Measurements from ENCODE around the gene PKP4. TPM values are rescaled to one million over a fixed set of nuclear protein-coding genes. Genes with fewer than 3 reads are reported as not detected.

PKP4 gene
- polyA plus RNA-seq, 6 donors from 2014 or later: 0.19 to 1.1 (median 0.55) TPM; not detected in 1

DNA sequence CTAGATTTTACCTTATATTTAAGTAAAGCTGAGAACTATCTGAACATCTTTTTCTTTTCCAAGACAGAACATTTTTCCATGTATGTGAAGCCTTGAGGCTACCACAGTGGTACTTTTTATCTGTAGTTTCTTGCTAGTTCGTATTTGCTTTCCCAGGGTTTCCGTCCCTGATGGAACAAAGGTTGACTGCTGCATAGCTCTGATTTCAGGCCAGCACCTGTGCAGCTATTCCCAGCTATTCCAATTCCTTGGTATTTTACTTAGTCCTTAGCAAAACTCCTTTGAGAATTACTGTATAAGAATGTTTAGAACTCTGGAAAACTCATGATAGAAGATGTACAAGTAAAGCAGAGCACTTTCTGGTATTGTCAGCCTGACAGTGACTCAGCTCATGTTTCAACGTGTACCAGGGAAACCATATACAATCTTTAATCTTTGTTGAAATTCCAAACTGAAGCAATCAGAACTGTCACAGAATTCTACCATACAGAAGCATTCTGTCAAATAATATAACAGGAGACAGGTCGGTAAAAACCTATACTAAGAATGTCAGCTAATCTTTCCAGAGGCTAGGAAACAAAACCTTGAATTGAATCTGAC, 162.2 kb downstream of the PKP4 start:
- H3K4me1 Mint-ChIP-seq: no peaks in the 10 kb centered on the region
- H3K9me3 Mint-ChIP-seq: no peaks in the 10 kb centered on the region
- DNase-seq (no peak), ATAC-seq (ENCODE audit: low read depth in 2 of 2) (no peak)
- peak overlapping the region in 1 of 6 donors; percentile 5 for H3K27ac Mint-ChIP-seq
- H3K27me3 Mint-ChIP-seq: no peaks in the 10 kb centered on the region
- H3K4me3 Mint-ChIP-seq: no peak overlapping the region
- H3K36me3 Mint-ChIP-seq: no peaks in the 10 kb centered on the region

- no peak overlapping the region for H3K4me3 Mint-ChIP-seq
- no peak overlapping the region for H3K27ac Mint-ChIP-seq
- H3K27me3 Mint-ChIP-seq: no peaks in the 10 kb centered on the region
- H3K9me3 Mint-ChIP-seq: no peaks in the 10 kb centered on the region
- H3K4me1 Mint-ChIP-seq: no peaks in the 10 kb centered on the region
- ATAC-seq (ENCODE audit: low read depth in 2 of 2): no peak
- H3K36me3 Mint-ChIP-seq: no peaks in the 10 kb centered on the region
- no peak for DNase-seq
Measured at GRCh38 chr2:158619496-158619895, 162.7 kb downstream of the PKP4 start.

GRCh38 chr2:158620656-158621055, 163.9 kb downstream of the PKP4 start:
- no peak overlapping the region for H3K27ac Mint-ChIP-seq
- DNase-seq: no peak
- no peaks in the 10 kb centered on the region for H3K4me1 Mint-ChIP-seq
- ATAC-seq (ENCODE audit: low read depth in 2 of 2): no peak
- H3K27me3 Mint-ChIP-seq: no peaks in the 10 kb centered on the region
- no peaks in the 10 kb centered on the region for H3K9me3 Mint-ChIP-seq
- H3K4me3 Mint-ChIP-seq: no peak overlapping the region
- peaks cover 0 to 5% of the 10 kb centered on the region in 2 donors for H3K36me3 Mint-ChIP-seq

DNA sequence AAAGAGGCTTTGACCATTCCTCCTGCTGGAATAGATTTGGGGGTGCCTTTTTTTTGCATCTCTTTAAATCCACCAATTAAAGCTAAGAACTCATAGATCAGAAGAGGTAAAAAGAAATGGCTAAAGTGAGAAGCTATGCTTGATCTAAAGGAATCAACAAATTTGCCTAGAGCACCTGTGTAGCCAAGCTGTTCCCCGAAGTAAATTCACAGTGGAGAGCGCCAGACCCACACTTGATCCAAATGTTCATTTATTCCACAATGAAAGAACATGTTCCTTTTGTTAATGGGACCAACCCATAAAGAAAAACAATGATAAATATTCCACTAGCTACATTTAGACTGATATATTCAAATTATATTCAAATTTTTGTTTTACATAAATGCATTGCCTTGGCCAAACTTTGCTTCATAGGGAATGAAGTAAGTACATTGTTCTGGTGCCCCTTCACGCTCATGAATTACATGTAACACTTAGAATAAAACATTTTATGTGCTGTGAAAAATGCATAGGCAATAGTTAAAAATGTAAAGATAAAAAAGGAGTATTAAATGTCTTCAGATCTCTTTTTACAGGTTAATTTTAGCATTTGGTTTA, 167.4 kb downstream of the PKP4 start:
- Mint-ChIP-seq H3K4me1 (no peaks in the 10 kb centered on the region), H3K9me3 (no peaks in the 10 kb centered on the region), H3K27ac (no peak overlapping the region), H3K36me3 (peaks cover 0 to 5% of the 10 kb centered on the region in 2 donors), H3K4me3 (no peak overlapping the region), H3K27me3 (no peaks in the 10 kb centered on the region)
- ATAC-seq (ENCODE audit: low read depth in 2 of 2): no peak
- DNase-seq: no peak

DNA sequence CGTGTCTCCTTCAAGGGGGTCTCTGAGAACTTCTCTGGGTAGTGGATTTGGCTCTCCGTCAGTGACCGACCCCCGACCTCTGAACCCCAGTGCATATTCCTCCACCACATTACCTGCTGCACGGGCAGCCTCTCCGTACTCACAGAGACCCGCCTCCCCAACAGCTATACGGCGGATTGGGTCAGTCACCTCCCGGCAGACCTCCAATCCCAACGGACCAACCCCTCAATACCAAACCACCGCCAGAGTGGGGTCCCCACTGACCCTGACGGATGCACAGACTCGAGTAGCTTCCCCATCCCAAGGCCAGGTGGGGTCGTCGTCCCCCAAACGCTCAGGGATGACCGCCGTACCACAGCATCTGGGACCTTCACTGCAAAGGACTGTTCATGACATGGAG, 168.2 kb downstream of the PKP4 start:
- Mint-ChIP-seq H3K9me3 (no peaks in the 10 kb centered on the region), H3K4me3 (no peak overlapping the region), H3K4me1 (no peaks in the 10 kb centered on the region), H3K36me3 (peaks cover 0 to 5% of the 10 kb centered on the region in 2 donors), H3K27ac (no peak overlapping the region), H3K27me3 (no peaks in the 10 kb centered on the region)
- DNase-seq (no peak), ATAC-seq (ENCODE audit: low read depth in 2 of 2) (no peak)

- ATAC-seq (ENCODE audit: low read depth in 2 of 2): no peak
- H3K36me3 Mint-ChIP-seq: peaks cover 0 to 5% of the 10 kb centered on the region in 2 donors
- no peak overlapping the region for H3K4me3 Mint-ChIP-seq
- no peak overlapping the region for H3K27ac Mint-ChIP-seq
- H3K4me1 Mint-ChIP-seq: no peaks in the 10 kb centered on the region
- no peaks in the 10 kb centered on the region for H3K27me3 Mint-ChIP-seq
- DNase-seq: no peak
- no peaks in the 10 kb centered on the region for H3K9me3 Mint-ChIP-seq
Measured at GRCh38 chr2:158629116-158629515, 172.4 kb downstream of the PKP4 start.

DNA sequence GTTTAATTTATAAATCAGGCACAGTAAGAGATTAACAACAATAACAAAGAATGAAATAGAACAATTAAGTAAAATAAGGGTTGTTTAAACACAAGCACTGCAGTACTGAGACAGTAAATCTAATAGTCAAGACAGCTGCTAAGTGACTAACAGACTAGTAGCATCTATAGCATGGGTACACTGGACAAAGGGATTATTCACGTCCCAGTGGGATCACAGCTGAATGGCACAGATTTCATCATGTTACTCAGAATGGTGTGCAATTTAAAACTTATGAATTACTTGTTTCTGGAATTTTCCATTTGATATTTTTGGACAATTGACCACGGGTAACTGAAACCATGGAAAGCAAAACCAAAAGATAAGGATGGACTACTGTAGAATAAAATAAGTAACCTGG, 176.5 kb downstream of the PKP4 start:
- no peak for DNase-seq
- no peak overlapping the region for H3K27ac Mint-ChIP-seq
- H3K4me3 Mint-ChIP-seq: no peak overlapping the region
- no peaks in the 10 kb centered on the region for H3K9me3 Mint-ChIP-seq
- no peak for ATAC-seq (ENCODE audit: low read depth in 2 of 2)
- H3K4me1 Mint-ChIP-seq: peaks cover 0 to 4% (median 0%) of the 10 kb centered on the region in 3 donors
- no peaks in the 10 kb centered on the region for H3K36me3 Mint-ChIP-seq
- no peaks in the 10 kb centered on the region for H3K27me3 Mint-ChIP-seq

GRCh38 chr2:158634627-158635026, 177.9 kb downstream of the PKP4 start:
- Mint-ChIP-seq H3K4me3 (no peak overlapping the region), H3K36me3 (no peaks in the 10 kb centered on the region), H3K27ac (no peak overlapping the region), H3K27me3 (no peaks in the 10 kb centered on the region), H3K9me3 (no peaks in the 10 kb centered on the region), H3K4me1 (peaks cover 0 to 4% (median 0%) of the 10 kb centered on the region in 3 donors)
- no peak for DNase-seq
- ATAC-seq (ENCODE audit: low read depth in 2 of 2): no peak

GRCh38 chr2:158635961-158636601, 179.3 kb downstream of the PKP4 start:
- no peak for DNase-seq
- Mint-ChIP-seq H3K9me3 (no peaks in the 10 kb centered on the region), H3K27ac (no peak overlapping the region), H3K27me3 (no peaks in the 10 kb centered on the region), H3K4me1 (peaks cover 0 to 13% (median 8%) of the 10 kb centered on the region in 3 donors), H3K36me3 (no peaks in the 10 kb centered on the region), H3K4me3 (no peak overlapping the region)
- no peak for ATAC-seq (ENCODE audit: low read depth in 2 of 2)

GRCh38 chr2:158637357-158637756, 180.6 kb downstream of the PKP4 start:
- peaks cover 0 to under 1% of the 10 kb centered on the region in 2 donors for H3K36me3 Mint-ChIP-seq
- peak overlapping the region in 1 of 6 donors; percentile 42 for H3K27ac Mint-ChIP-seq
- DNase-seq: no peak
- no peak for ATAC-seq (ENCODE audit: low read depth in 2 of 2)
- peaks cover 0 to 13% (median 8%) of the 10 kb centered on the region in 3 donors for H3K4me1 Mint-ChIP-seq
- H3K27me3 Mint-ChIP-seq: no peaks in the 10 kb centered on the region
- H3K9me3 Mint-ChIP-seq: no peaks in the 10 kb centered on the region
- no peak overlapping the region for H3K4me3 Mint-ChIP-seq

DNA sequence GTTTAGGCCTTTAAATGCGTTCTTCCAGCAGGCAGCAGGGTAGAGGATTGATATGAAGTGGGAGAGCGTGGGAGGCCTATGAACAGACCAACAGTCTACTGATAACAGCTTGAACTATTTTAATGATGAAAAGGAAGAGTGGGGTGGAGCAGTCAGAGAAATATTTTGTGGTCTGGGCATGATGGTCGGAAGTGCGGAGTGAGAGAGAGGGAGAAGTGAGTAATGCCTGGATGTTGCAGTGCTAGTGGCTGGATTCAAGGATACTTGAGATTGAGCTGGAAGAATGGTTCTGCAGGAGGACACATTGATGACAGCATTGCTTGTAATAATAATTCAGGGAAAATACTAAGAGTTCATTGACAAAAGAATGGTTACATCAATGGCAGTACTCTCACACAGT, 187.4 kb downstream of the PKP4 start:
- H3K36me3 Mint-ChIP-seq: peaks cover 0 to 9% of the 10 kb centered on the region in 2 donors
- no peak overlapping the region for H3K4me3 Mint-ChIP-seq
- ATAC-seq (ENCODE audit: low read depth in 2 of 2) (no peak), DNase-seq (no peak)
- no peaks in the 10 kb centered on the region for H3K27me3 Mint-ChIP-seq
- H3K27ac Mint-ChIP-seq: no peak overlapping the region
- no peaks in the 10 kb centered on the region for H3K9me3 Mint-ChIP-seq
- peaks cover 0 to 9% (median 8%) of the 10 kb centered on the region in 3 donors for H3K4me1 Mint-ChIP-seq

- H3K9me3 Mint-ChIP-seq: no peaks in the 10 kb centered on the region
- H3K4me1 Mint-ChIP-seq: peaks cover 0 to 4% (median 4%) of the 10 kb centered on the region in 3 donors
- peaks cover 0 to 9% of the 10 kb centered on the region in 2 donors for H3K36me3 Mint-ChIP-seq
- DNase-seq (no peak), ATAC-seq (ENCODE audit: low read depth in 2 of 2) (no peak)
- H3K27ac Mint-ChIP-seq: no peak overlapping the region
- no peak overlapping the region for H3K4me3 Mint-ChIP-seq
- no peaks in the 10 kb centered on the region for H3K27me3 Mint-ChIP-seq
Measured at GRCh38 chr2:158645299-158645698, 188.5 kb downstream of the PKP4 start.

DNA sequence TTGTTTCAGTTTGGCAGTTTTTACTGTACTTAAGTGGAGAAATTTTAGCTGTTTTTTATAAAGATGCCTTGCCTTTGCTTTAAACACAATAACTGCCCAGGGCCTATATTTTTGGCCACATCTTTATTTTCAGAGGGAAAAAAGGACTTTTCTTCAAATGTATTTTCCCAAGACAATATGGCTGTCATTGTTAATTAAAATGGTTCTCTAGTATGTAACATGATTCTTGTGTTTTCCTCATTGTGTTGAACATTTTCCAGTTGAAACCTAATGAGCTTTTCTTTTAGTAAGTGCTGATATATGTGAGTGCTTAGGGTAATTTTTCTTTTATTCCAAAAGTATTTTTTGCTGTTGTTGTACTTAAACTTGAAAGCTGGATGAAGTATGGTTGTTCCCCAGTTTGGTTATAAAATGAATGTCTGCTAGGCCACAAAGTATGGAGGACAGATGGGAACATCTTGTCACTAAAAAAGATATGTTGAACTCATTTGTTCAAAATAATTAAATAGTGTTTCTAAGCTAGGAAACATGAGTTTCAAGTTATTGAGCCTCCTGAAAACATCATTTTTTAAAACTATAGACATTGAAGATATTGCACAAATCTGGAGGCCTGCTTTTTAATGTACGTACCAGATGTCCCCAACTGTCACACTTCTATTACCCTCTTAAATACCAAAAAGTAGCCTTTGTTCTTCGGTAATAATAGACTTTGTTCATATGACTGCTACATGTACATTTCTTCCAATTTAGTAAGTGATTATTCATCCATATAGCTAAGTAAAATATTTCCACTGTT, 190.9 kb downstream of the PKP4 start:
- H3K4me3 Mint-ChIP-seq: no peak overlapping the region

More for the DNA sequence above, 190.9 kb downstream of the PKP4 start:
- ATAC-seq (ENCODE audit: low read depth in 2 of 2) (no peak), DNase-seq (no peak)
- H3K9me3 Mint-ChIP-seq: no peaks in the 10 kb centered on the region
- peaks cover 0 to 5% of the 10 kb centered on the region in 2 donors for H3K36me3 Mint-ChIP-seq
- H3K4me1 Mint-ChIP-seq: peaks cover 0 to 7% (median 2%) of the 10 kb centered on the region in 3 donors
- H3K27ac Mint-ChIP-seq: no peak overlapping the region
- no peaks in the 10 kb centered on the region for H3K27me3 Mint-ChIP-seq
